ENCODE results near the gene BCAP31. TPM values are rescaled to one million over a fixed set of nuclear protein-coding genes. Genes with fewer than 3 reads are reported as not detected.
"Not testable (repeated sequence)": the region's sequence is repeated elsewhere in the genome, so short reads cannot be mapped to it uniquely, and the experiment has no call there.

The BCAP31 gene
- total and polyA plus RNA-seq, 10 donors = 77.3 to 173 (median 134) TPM

DNA sequence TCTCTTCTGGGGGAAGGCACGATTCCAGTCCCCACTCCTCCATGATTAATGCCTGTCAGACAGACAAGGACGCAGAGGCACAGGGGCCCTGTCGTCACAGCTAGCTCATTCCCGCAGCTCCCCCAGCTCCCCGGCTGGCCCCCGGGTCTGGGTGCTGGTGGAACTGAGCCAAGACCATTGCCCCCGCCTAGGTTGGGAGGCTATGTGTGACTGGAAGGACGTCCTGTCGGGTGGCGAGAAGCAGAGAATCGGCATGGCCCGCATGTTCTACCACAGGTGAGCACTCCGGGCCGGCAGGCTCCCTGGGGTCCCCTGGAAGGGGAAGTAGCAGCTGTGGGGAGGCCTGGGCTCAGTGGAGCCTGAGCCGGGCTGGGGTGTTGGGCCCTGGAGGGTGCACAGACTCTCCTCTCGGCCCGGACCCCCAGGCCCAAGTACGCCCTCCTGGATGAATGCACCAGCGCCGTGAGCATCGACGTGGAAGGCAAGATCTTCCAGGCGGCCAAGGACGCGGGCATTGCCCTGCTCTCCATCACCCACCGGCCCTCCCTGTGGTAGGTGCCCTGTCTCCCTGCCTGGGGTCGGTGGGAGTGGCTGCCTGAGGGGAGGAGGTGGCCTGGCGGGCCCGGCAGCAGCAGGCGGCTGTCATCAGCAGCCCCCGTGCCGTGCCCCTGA is 18.7 kb upstream of the BCAP31 start:
- H3K27me3 ChIP-seq (replicated peaks in 1 of 7) = peaks cover 0 to 11% (median 0%) of the 10 kb centered on the region in 7 donors
- DNase-seq = peak; percentile 81
- H3K27ac ChIP-seq; H3K4me3 ChIP-seq; H3K9me3 ChIP-seq; intact Hi-C loops (cut with DNase I; ENCODE audit: low total_unique reads): not testable (repeated sequence)
- peaks cover 0 to 44% (median 9%) of the 10 kb centered on the region in 6 donors for H3K4me1 ChIP-seq
- 58 to 90% (median 69%) methylated on average over 2 to 31 of the region's 32 CpGs for WGBS, 5 donors
- peaks cover 0 to 39% (median 0%) of the 10 kb centered on the region in 6 donors for H3K36me3 ChIP-seq
- TF ChIP-seq POLR2AphosphoS5 (IDR thresholded peaks at IDR 0.05) = peak in 2 of 3 donors; percentile 23 to 35

DNA sequence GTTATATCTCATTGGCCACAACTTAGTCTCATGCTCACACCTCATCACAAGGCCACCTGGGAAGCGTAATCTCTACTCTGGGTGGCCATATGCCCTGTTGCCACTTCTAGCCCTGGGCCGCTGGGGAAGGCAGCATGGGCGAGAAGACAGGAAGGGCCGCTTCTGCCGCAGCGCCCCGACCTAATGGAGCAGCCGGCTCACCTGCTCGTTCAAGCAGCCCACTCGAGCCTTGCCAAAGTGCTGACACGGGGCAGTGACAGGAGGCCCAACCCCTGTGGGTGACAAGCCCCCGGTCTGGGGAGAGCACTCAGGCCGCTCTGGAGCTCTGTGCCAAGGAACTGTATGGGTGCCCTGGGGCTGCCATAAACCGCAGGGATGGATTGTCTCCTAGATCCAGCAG is 17.9 kb upstream of the BCAP31 start:
- intact Hi-C loops (cut with DNase I; ENCODE audit: low total_unique reads) = not testable (repeated sequence)
- DNase-seq = peak; percentile 72
- 90 to 100% (median 95%) methylated on average over 1 to 14 of the region's 14 CpGs for WGBS, 5 donors

DNA sequence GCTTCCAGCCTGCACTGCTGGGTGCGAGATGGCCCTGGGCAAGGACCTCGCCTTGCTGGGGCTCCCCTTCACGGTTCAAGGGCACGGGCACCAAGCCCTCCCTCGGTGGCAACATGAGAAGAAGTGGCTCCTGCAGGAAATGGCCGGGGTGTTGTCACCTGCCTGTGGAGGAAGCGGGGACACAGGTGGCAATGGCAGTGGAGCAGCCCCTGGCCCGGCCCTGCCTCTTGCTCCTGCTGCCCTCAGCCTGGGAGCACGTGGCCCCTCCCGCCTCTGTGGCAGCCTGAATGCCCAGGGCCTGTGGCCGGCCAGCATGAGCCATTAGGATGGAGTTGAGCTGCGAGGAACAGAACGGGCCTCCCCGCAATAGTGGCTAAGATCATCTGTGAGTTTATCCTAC is 17.3 kb upstream of the BCAP31 start:
- H3K27me3 ChIP-seq (replicated peaks in 1 of 7) = peaks cover 0 to 9% (median 0%) of the 10 kb centered on the region in 7 donors
- intact Hi-C loops (cut with DNase I; ENCODE audit: low total_unique reads) = no loop called here
- H3K4me3 ChIP-seq = no peak overlapping the region
- H3K4me1 ChIP-seq = peaks cover 0 to 44% (median 9%) of the 10 kb centered on the region in 6 donors
- H3K27ac ChIP-seq = no peak overlapping the region
- no peaks in the 10 kb centered on the region for H3K9me3 ChIP-seq
- H3K36me3 ChIP-seq = peaks cover 0 to 53% (median 3%) of the 10 kb centered on the region in 6 donors
- 40 to 84% (median 73%) methylated on average over 7 to 14 of the region's 14 CpGs for WGBS, 5 donors
- TF ChIP-seq POLR2AphosphoS5 (IDR thresholded peaks at IDR 0.05) = no peak
- TF ChIP-seq POLR2A (IDR thresholded peaks at IDR 0.05) = no peak
- TF ChIP-seq, protein P1, sequence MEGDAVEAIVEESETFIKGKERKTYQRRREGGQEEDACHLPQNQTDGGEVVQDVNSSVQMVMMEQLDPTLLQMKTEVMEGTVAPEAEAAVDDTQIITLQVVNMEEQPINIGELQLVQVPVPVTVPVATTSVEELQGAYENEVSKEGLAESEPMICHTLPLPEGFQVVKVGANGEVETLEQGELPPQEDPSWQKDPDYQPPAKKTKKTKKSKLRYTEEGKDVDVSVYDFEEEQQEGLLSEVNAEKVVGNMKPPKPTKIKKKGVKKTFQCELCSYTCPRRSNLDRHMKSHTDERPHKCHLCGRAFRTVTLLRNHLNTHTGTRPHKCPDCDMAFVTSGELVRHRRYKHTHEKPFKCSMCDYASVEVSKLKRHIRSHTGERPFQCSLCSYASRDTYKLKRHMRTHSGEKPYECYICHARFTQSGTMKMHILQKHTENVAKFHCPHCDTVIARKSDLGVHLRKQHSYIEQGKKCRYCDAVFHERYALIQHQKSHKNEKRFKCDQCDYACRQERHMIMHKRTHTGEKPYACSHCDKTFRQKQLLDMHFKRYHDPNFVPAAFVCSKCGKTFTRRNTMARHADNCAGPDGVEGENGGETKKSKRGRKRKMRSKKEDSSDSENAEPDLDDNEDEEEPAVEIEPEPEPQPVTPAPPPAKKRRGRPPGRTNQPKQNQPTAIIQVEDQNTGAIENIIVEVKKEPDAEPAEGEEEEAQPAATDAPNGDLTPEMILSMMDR (IDR thresholded peaks at IDR 0.05 in 8 of 11, conservative IDR thresholded peaks at IDR 0.05 in 3 of 11) = no peak
- peak; percentile 77 for DNase-seq

More for the DNA sequence above, 17.9 kb upstream of the BCAP31 start:
- Histone ChIP-seq H3K36me3 (peaks cover 0 to 47% (median 0%) of the 10 kb centered on the region in 6 donors), H3K4me1 (peaks cover 0 to 44% (median 9%) of the 10 kb centered on the region in 6 donors), H3K27me3 (replicated peaks in 1 of 7) (peaks cover 0 to 11% (median 0%) of the 10 kb centered on the region in 7 donors)
- not testable (repeated sequence) for H3K9me3 ChIP-seq, H3K27ac ChIP-seq, H3K4me3 ChIP-seq

DNA sequence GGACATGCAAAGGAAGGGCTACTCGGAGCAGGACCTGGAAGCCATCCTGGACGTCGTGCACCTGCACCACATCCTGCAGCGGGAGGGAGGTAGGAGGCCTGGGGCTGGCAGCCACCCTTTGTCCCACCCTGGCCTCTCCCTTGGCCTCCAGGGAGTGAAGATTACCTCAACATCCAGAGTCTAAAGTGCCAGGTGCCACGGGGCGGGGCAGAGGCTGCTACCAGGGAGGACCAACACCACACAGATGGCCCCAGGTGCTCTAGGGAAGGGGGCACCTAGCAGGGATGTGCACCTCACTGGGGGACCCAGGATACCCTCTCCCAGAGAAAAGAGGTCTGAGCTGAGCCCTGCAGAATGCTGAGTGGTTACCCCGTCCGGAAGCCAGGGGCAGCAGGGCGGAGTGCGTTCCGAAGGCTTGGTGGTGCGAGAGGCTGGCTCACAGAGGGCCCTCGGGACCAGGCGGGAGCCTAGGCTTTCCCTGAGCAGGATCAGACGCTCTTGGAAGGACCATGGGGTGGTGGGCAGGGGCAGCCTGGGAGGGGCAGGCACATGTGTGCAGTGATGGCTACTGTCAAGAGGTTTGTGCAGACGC is 16.5 kb upstream of the BCAP31 start:
- WGBS, 5 donors = 80 to 90% (median 88%) methylated on average over 2 to 16 of the region's 16 CpGs
- no peak for TF ChIP-seq POLR2A (IDR thresholded peaks at IDR 0.05)
- no peak for TF ChIP-seq POLR2AphosphoS5 (IDR thresholded peaks at IDR 0.05)
- TF ChIP-seq, protein P1 (IDR thresholded peaks at IDR 0.05 in 8 of 11, conservative IDR thresholded peaks at IDR 0.05 in 3 of 11) = no peak
- Histone ChIP-seq H3K36me3 (peaks cover 0 to 60% (median 4%) of the 10 kb centered on the region in 6 donors), H3K27ac (no peak overlapping the region), H3K4me3 (no peak overlapping the region), H3K4me1 (peaks cover 0 to 44% (median 9%) of the 10 kb centered on the region in 6 donors), H3K27me3 (replicated peaks in 1 of 7) (peaks cover 0 to 7% (median 0%) of the 10 kb centered on the region in 7 donors), H3K9me3 (no peaks in the 10 kb centered on the region)
- intact Hi-C loops (cut with DNase I; ENCODE audit: low total_unique reads) = no loop called here
- DNase-seq = peak; percentile 62
